ENCODE results near the gene SIRT3.
A peak's percentile ranks its signal among the peaks of the same experiment; 100 is the strongest.

Gene SIRT3

DNA sequence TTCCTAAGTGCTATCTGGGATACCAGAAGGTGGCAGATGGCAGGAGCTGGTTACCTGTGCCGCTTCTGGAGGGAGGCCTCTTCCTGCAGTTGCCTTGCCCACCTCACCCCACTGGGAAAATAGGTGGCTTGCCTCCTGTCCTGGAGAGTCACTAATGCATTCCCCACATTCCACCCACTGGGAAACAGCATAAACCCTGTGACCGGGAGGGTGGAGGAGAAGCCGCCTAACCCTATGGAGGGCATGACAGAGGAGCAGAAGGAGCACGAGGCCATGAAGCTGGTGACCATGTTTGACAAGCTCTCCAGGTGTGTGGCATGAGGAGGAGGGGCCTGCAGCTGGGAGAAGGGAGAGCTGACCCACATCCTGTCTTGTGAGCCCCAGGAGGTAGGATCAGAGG, 23.0 kb downstream of the SIRT3 start:
- no peak for DNase-seq

DNA sequence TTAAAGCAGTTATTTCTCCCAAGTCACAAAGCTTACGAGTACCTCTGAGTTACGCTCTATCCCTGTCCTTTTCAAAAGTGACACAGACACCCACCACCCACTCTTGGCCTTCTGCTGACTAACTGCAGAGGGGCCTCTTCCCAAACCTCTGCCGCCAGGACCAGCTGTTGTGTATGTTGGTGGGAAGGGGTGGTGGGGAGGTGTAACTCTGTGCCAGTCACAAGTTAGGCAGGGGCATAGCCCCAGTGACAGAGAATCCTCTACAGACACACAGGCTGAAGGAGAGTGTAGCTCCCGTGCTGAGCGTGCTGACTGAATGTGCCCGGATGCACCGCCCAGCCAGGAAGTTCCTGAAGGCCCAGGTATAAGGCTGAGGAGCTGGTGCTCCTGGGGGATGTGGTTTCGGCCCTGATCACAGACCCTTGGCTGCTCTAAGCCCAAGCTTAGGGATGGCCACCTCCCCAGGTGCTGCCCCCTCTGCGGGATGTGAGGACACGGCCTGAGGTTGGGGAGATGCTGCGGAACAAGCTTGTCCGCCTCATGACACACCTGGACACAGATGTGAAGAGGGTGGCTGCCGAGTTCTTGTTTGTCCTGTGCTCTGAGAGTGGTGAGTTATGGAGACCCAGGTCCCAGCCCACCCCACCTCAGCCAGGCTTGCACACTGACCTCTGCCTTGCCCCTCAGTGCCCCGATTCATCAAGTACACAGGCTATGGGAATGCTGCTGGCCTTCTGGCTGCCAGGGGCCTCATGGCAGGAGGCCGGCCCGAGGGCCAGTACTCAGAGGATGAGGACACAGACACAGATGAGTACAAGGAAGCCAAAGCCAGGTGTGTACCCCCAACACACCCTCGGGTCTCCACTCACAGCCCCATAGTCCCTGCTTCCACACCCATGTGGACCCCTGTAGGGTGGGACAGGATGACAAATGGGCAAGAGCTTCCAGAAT, 23.7 kb downstream of the SIRT3 start:
- no peak for DNase-seq

DNA sequence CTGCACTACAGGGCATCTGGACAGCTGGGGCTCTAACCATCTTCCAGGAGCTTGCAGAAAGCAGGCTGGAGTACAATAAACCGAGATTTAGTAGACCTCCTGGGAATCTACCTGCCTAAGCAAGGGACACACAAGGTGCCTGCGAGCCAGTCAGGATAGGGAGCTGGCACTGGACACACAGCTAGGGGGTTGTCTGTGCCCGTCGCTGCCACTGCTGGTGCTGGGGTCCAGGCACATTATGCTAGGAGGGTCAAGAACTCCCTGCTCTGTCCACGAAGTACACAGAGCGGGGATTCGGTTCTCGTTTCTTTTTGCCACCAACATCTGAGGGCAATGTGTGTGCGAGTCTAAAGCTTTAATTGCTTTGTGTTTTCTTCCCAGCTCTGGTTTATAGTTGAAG, 24.4 kb downstream of the SIRT3 start:
- no peak for DNase-seq

DNA sequence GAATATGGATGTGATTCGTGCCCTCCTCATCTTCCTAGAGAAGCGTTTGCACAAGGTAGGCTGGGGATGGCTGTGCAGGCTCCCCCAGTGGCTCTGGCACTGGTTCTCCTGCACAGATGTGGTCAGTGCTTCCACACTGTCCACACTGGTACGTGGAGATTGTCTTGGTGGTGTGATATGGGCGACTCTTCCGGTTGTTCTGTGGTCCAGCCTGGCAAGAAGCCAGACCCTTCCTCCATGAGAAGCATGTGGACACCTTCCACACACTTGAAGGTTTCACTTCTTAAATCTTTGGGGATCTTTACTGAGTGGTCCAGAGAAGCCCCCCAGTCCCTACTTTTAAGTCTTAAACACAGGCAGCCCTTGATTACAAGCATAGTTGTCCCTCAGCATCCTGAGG, 24.8 kb downstream of the SIRT3 start:
- DNase-seq, result no peak

DNA sequence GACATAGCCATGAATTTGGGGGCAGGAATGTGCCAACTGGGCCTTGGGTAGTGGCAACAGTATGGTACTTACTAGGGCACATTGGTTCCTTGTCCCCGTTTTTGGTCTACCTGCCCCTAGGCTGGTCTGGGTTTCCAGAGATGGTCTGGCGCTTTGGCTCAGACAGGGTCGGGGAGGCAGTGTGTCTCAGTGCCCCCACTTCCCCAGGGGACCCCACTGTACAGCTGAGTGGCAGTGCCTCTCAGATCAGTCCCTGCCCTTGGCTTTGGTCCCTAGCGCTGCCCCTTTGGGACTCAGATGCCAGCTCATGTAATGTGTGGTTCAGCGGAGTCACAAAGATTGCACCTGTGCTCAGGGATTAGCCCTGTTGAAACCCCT, 25.4 kb downstream of the SIRT3 start:
- no peak for DNase-seq

DNA sequence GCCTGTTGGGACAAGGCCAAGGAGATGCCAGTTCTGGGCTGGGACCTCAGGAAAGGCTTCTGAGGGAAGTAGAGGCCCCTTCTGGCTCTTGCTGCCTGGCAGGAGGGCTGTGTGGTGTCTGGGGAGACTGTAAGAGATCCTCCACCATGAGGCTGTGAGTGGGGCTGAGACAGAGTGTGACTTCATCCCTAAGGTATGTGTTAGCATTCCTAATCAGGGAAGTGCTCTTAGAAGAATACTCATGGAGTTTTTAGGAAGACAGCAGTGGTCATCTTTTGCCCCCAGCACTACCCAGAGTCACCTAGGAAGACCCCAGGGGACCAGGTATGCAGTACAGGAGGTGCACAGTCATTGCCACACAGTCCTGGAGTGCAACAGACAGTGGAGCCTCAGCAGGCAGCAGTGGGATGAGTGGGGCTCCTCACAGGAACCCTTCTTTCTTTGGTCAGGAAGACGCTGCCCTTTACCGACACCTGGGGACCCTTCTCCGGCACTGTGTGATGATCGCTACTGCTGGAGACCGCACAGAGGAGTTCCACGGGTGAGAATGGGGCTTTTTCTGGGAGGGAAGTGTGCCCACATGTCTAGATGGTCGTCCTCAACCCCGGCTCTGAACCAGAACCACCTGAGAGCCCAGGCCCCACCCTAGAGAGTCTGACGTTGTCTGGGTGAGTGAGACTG, 25.9 kb downstream of the SIRT3 start:
- no peak for DNase-seq

DNA sequence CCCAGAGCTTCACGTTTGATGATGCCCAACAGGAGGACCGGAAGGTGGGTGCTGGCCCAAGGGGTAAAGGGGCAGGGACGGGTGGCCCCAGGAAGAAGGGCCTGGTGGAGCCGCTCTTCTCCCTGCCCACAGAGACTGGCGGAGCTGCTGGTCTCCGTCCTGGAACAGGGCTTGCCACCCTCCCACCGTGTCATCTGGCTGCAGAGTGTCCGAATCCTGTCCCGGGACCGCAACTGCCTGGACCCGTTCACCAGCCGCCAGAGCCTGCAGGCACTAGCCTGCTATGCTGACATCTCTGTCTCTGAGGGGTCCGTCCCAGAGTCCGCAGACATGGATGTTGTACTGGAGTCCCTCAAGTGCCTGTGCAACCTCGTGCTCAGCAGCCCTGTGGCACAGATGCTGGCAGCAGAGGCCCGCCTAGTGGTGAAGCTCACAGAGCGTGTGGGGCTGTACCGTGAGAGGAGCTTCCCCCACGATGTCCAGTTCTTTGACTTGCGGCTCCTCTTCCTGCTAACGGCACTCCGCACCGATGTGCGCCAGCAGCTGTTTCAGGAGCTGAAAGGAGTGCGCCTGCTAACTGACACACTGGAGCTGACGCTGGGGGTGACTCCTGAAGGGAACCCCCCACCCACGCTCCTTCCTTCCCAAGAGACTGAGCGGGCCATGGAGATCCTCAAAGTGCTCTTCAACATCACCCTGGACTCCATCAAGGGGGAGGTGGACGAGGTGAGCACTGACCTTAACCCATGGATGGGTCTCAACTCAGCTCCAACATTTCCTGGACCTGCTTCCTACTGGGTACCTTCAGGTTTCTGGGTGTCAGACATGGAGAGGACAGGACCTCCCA, 26.6 kb downstream of the SIRT3 start:
- DNase-seq, result no peak

DNA sequence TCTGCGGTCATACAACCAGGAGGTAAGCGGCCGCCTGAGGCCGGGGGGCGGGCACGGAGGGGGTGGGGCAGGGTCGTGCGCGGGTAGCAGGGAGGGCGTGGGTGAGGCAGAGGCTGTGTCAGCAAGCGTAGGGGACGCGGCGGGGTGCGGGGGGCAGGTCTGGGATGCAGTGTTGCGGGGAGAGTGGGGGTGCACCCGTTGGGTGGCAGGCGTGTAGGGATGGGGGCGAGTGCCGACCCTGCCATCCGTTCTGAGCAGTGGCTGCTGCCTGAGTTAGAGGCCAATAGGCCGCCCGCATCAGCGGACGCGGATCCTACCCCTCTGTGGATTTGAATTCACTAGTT, 27.3 kb downstream of the SIRT3 start:
- DNase-seq, result no peak

DNA sequence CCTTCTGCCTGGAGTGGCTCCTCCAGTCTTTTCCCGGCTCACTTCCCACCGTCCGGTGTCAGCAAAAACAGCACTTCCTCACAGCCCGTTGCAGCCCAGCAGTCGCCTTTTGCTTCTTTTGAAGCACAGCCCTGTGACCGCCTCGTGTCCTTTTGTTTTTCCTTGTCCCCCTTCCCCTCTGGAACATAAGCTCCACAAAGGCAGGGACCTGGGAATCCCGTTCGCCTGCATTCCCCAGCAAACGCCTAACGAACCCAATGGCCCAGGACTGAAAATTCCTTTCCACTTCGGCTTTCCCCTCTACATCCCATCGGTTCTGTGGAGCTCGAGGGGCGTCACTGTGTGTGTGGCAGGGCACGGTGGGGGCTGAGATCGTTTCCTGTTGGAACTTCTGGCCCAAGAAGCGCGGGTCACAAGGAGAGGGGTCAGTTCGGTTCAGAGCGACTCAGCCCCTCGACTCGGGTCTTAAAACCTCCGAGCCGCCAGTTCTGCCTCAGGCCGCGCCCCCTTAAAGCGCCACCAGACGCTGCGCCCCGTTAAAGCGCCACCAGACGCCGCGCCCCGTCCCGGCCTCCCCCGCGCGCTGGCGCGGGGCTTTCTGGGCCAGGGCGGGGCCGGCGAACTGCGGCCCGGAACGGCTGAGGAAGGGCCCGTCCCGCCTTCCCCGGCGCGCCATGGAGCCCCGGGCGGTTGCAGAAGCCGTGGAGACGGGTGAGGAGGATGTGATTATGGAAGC, 27.8 kb downstream of the SIRT3 start:
- DNase-seq, result peak; percentile 89

DNA sequence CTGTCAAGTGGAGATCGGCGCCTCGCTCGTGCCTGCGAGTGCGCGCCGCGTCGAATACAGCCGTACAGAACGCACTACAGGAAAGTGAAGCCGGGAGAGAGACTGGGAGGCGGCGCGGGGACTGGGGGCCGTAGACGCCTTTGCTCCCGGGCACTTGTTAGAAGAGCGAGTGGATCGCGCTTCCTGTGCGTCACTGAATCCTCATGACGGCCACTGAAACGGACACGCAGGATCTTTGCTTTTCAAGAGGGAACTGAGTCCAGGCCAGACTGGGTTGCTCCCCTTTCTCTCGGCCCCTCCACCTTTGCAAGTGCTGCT, 28.3 kb downstream of the SIRT3 start:
- no peak for DNase-seq

DNA sequence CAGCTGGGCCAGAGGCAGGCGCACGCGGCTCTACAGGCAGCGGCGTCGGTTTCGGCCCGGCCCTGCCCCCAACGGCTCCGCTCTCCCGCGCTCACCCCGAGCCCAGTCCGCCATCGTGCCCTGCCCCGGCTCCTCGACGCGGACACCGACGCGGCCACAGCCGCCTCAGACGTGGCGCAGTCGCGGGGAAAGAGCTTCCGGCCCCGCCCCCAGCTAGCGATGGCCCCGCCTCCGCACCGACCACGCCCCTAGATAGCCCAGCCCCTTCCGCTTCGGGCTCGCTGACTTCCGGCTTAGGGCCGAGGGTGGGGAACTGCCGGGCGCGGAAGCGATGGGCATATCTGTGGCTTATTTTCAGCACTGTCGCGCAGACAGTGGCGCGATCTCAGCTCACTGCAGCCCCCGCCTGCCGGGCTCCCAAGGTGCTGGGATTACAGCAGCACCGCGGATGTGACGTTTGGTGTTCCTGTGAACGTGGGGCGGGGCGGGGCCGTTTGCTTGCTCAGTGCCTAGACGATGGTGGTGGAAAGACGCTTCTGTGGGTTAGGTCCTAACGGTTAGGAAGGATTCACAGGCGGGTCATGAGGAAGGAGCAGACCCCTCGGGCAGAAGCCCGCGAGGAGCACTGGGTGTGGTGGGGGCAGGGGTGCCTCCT, 28.8 kb downstream of the SIRT3 start, which contains the start of the genes BET1L and RIC8A:
TSS of gene BET1L (minus strand) at position 192 of the 655 bp plus-strand sequence. CDS start at position 114, 78 bp downstream.
TSS of gene RIC8A (plus strand) at position 501 of the 655 bp plus-strand sequence. CDS start 1,147 bp downstream, outside the sequence.
- DNase-seq, result peak; percentile 97

DNA sequence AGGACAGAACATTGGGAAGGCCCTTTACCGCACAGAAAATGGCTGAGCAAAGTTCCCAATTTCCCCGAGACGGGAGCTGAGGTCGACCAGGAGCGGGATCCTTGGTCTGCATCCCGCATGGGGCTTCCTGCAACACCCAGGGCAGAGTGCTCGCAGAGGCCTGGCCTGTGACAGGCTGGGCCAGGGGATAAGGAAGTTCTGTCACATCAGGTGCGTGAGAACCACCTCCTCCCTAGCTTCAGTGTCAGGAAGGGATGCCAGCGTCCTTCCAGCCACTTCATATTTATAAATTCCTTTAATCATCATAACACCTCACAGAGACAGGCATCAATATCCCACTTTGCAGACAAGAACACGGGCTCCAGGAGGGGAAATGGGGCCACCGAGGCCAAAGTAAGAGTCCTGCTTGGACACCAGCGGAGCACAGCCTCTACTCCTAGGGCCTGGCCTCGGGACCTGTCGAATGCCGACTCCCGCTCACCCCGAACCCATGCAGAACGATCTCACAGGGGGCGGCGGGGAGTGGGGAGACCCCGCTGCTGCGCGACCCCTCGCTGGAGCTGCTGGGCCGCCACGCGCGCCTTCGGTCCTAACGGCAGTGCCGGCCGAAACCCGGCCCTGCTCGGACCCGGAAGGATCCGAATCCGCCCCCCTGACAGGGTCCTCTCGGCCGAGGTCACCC, 29.5 kb downstream of the SIRT3 start:
- no peak for DNase-seq

DNA sequence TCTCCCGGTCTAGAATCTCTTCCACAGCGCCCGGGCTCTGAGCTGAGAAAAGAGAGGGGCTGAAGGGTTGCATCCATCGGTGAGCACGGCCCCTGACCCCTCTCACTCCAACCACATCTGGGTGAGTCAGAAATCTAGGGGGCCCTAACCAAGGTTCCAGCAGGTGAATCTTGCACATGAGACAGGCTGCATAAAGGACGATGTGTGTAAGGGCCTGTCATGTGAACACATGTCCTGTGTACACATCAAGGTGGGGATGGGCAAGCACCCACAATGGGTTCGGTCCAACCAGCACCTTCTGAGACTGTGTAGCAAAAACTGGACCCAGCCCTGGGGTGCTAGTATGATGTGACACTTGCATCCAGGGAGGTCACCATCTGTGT, 30.1 kb downstream of the SIRT3 start:
- no peak for DNase-seq

DNA sequence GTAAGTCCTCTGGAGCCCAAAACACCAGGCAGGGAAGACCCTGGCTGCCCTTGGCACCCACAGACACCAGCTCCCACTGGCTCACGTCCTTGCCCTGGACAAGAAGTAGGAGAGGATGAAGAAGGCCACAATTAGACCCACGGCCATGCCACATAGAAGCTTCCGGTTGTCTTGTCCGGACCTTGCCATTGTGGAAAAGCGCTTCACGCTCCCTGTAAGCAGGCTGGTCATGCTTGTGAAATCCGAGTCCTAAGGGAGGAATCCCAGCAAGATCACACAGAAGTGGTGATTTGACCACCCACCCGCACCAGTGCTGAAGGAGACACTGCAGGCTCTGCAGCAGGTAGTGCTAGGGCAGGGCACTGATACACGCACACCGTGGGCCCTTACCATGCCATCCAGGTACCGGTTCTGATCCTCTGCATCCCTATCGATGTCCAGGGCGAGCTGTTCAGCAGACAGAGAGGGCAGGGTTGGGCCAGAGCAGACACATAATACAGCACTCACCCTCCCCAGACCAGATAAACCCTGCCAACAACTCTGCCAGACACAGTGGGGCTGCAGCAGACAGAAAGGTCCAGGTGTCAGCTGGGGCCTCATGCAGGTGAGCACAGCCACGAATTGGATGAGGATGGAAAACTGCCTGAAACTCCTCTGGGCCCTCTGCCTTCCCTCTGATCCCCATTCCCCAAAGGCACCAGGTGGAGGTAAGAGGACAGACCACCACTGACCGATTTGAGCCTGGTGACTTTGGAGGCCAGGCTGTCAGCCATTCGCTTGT, 30.7 kb downstream of the SIRT3 start:
- no peak for DNase-seq

DNA sequence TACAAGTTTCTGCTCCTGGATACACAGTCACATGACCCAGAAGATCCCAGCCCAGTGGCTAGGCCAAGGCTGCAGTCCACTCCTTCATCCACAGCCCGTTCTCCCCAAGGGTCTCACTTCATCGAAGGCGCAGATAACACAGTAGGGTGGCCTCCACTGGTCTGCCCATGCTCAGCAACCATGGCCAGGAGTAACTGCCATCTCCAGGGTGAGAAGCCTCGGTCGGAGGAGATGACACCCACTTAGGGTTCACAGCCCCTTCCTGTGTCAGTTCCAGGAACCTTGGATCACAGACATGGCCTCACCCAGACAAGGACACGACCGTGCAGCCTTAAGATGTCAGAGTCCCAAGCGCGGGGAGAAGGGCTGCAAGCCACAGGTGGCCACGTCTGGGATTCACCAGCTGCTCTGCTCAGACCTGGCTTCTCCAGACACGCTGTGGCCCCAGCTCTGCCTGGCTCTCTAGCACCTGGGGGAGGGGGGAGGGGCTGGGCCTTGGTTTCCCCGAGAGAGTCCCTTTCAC, 31.5 kb downstream of the SIRT3 start:
- no peak for DNase-seq

DNA sequence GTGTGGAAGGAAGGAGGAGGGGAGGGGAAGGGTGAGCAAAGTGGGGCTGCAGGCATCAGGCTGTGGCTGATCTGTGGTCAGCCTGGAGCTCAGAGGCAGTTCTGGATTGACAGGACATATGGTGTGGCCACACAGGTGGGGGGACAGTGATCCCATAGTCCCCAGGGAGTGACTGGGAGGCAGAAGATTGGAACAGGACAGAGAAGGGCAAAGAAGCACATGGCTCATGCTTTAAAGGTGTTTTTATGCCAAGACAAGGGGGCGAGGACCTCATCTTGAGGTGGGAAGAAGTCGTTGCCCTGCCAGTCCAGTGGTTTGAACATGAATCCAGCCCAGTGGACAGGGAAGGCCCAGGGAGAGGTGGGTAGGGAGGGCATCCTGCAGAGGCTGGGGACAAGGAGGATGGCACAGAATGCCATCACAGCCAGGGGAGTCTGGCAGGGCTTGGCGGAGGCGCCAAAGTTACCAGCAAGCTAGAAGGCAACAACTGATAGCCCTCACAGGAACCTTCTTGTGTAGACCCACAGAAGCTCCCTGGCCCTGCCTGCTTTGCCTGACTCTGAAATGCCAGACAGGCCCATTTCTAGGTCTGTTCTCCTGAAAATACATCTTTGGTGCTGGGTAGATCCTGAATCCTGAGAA, 32.1 kb downstream of the SIRT3 start:
- DNase-seq, result no peak

DNA sequence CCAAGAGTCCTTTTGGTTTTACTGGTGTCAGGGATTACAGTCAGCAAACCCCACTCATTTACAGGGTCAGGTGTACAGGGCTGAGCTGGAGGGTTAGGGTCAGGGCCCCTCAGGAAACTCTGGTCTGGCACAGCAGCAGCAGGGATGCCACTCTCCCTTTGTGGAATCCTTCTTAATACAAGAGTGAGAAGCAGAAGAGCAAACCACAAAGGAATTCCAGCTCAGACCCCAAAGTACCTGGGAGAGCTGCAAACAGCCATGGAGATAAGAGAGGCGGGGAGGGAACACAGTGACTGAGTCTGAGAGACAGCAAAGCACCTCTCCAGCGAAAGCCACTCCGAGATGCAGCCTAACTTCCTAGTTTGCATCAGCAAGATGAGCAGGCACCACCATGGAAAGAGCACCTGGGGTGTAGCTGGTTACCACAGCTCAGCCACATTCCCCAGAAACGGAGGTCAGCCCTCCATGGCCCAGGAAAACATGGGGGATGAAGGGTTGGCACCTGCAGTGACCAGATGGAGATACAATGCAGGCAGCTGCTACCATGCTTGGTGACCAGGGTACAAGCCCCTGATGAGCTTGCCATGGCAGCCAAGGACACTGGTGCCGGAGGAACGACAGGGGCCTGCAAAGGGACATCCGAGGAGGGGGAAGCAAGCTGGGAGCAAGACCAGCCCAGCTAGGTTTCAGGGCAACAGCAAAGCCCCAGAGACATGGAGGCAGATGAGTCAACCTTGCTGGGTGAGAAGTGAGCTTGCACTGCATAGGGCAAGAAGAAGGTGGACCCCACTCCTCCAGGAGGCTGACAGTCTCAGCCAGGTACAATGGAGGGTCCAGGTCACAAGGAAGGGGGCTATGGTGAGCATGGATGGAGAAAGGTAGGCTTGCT, 32.8 kb downstream of the SIRT3 start:
- no peak for DNase-seq

DNA sequence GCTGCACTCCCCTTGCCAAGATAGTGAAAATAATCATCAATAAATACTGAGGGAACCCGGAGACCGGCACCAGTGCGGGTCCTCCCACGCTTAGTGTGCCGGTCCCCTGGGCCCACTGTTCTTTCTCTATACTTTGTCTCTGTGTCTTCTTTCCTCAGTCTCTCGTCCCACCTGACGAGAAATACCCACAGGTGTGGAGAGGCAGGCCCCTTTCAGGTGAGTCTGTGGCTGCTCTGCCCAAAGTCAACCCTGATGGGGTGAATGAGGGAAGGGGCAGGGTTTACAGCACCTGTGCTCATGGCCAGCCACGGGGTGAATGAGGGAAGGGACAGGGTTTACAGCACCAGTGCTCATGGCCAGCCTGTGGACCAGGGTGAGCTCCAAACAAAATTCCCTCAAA, 33.7 kb downstream of the SIRT3 start:
- DNase-seq, result no peak

DNA sequence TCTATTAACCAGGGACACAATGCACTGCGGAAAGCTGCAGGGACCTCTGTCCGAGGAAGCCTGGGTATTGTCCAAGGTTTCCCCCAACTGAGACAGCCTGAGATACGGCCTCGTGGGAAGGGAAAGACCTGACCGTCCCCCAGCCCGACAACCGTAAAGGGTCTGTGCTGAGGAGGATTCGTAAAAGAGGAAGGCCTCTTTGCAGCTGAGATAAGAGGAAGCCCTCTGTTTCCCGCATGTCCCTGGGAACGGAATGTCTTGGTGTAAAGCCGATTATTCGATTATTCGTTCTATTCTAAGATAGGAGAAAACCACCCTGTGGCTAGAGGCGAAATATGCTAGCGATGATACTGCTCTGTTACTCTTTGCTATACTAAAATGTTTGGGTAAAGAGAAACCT, 34.2 kb downstream of the SIRT3 start:
- no peak for DNase-seq
